ENCODE measurements around the gene SLC25A23.

DNA sequence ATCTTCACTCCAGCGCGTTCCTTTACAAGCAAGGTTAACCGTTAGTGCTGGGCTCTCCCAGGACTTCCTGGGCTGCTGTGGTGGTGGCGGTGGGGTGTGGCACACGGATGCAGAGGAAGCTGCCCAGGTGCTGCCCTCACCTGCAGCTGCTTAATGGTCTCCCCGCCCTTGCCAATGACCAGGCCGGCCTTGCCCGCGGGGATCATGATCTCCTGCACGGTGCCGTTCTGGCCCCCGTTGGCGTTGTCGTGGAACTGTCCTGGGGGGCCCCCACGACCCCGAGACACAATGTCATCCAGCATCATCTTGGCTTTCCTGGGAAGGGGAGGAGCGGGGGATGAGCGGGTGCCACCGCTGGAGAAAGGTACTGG, 41.0 kb downstream of the SLC25A23 start:
- TF ChIP-seq, protein P1, sequence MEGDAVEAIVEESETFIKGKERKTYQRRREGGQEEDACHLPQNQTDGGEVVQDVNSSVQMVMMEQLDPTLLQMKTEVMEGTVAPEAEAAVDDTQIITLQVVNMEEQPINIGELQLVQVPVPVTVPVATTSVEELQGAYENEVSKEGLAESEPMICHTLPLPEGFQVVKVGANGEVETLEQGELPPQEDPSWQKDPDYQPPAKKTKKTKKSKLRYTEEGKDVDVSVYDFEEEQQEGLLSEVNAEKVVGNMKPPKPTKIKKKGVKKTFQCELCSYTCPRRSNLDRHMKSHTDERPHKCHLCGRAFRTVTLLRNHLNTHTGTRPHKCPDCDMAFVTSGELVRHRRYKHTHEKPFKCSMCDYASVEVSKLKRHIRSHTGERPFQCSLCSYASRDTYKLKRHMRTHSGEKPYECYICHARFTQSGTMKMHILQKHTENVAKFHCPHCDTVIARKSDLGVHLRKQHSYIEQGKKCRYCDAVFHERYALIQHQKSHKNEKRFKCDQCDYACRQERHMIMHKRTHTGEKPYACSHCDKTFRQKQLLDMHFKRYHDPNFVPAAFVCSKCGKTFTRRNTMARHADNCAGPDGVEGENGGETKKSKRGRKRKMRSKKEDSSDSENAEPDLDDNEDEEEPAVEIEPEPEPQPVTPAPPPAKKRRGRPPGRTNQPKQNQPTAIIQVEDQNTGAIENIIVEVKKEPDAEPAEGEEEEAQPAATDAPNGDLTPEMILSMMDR (IDR thresholded peaks at IDR 0.05), result no peak
- no peak for TF ChIP-seq PBX3 (IDR thresholded peaks at IDR 0.05)
- TF ChIP-seq SMC3 (IDR thresholded peaks at IDR 0.05; ENCODE audit: low read depth, low read length), result no peak
- TF ChIP-seq MXI1 (IDR thresholded peaks at IDR 0.05; ENCODE audit: low read depth, low read length), result no peak
- TF ChIP-seq JUND (IDR thresholded peaks at IDR 0.05), result no peak
- TF ChIP-seq TAF1 (IDR thresholded peaks at IDR 0.05; ENCODE audit: borderline replicate concordance, low read depth, low read length), result no peak
- no peak for TF ChIP-seq POLR2AphosphoS5 (IDR thresholded peaks at IDR 0.05; ENCODE audit: low read depth, low read length)
- TF ChIP-seq MAX (IDR thresholded peaks at IDR 0.05; ENCODE audit: low read depth), result no peak
- no peak for TF ChIP-seq RFX5 (IDR thresholded peaks at IDR 0.05; ENCODE audit: low read length)
- no peak for TF ChIP-seq EP300 (IDR thresholded peaks at IDR 0.05; ENCODE audit: borderline replicate concordance in 1 of 2, low read depth in 1 of 2, low read length in 1 of 2)
- no peak for TF ChIP-seq GABPA (IDR thresholded peaks at IDR 0.05; ENCODE audit: low read depth)
